H1 (cell line): ENCODE measurements around the gene TMTC2. TPM values are rescaled to one million over a fixed set of nuclear protein-coding genes. Genes with fewer than 3 reads are reported as not detected.

Experiments used
- JUN ChIP-seq: IDR thresholded peaks from 2 replicates; pipeline ENCODE4 v1.6.1; 2011; ENCODE audit warnings: low read depth, mild to moderate bottlenecking, improper control_type of control experiment, low read length
- SUZ12 ChIP-seq: fragments of 200-600 bp; sonication (generic); IDR thresholded peaks from 2 replicates; pipeline ENCODE4 v1.6.1; 2012; ENCODE audit warnings: mild to moderate bottlenecking, inconsistent platforms, low read length, moderate library complexity, mixed read lengths
- polyA plus RNA-seq, 7 experiments: library from polyadenylated mRNA; depleted of rRNA in 3 of 7; stranded (reverse) in 5 of 7; unstranded in 2 of 7; fragments of >200 nt in 5 of 7; fragments of 200-250 nt in 2 of 7; gene quantifications; 1 replicate in 5 of 7; 2 replicates in 1 of 7; 4 replicates in 1 of 7; pipeline versions ENCODE4 v1.2.1 to v1.2.3, GENCODE V29; 2011 to 2013; ENCODE audit warnings: missing spikeins in 2 of 7, mixed read lengths in 2 of 7
- total RNA-seq: library from RNA; stranded (reverse); fragmentation: NEBNext Ultra II Directional; extraction: Animal tissue kit (Norgen Biotek cat#: 25700); gene quantifications from 2 replicates; pipeline ENCODE4 v1.2.1, GENCODE V29; 2021

The TMTC2 gene
- total and polyA plus RNA-seq, 2 of the 8 experiments (the other 6 are each of a cell fraction or from before 2014, with no cell fraction given) = 2.3 to 3.9 TPM

DNA sequence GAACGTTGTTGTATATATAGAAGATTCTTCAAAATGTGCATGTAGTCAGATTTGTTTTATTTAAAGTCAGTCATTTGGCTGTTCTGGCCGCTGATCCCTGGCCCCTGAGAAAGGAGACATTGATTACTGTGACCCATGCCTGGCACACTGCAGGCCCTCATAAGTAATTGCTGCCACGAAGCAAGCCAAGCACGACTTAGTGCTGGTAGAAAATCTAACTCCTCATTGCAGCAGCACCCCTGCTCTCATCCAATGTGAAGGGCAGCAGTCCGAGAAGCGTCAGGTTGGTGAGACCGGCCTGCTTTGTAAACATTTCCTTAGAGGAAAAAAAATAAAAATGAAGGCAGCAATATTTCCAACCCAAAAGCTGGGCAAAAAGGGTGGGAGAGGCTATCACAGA is 22.8 kb upstream of the TMTC2 start (continued):
- TF ChIP-seq SUZ12 (no peak), JUN (no peak)
